ENCODE measurements around the gene SRP68.
A peak's percentile ranks its signal among the peaks of the same experiment; 100 is the strongest.

The SRP68 gene

GRCh38 chr17:76111956-76112355, 39.6 kb upstream of the SRP68 start:
- Histone ChIP-seq H3K36me3 (replicated peaks) (no peaks in the 10 kb centered on the region), H3K27me3 (replicated peaks) (no peaks in the 10 kb centered on the region), H3K4me3 (ENCODE audit: low read depth, low read length) (no peak overlapping the region), H3K27ac (no peak overlapping the region)
- in situ Hi-C loops (cut with HindIII; ENCODE audit: low pct_ligation_motif_present, low sequenced_read_pairs): no loop called here
- TF ChIP-seq CTCF (IDR thresholded peaks at IDR 0.05; ENCODE audit: low read depth, low read length, missing control alignments): no peak
- no peak for DNase-seq

GRCh38 chr17:76107509-76107908, 35.2 kb upstream of the SRP68 start:
- DNase-seq: no peak
- Histone ChIP-seq H3K36me3 (replicated peaks) (no peaks in the 10 kb centered on the region), H3K27me3 (replicated peaks) (no peaks in the 10 kb centered on the region), H3K4me3 (ENCODE audit: low read depth, low read length) (no peak overlapping the region), H3K27ac (no peak overlapping the region)
- in situ Hi-C loops (cut with HindIII; ENCODE audit: low pct_ligation_motif_present, low sequenced_read_pairs): no loop called here
- peak; percentile 17 for TF ChIP-seq CTCF (IDR thresholded peaks at IDR 0.05; ENCODE audit: low read depth, low read length, missing control alignments)

GRCh38 chr17:76106703-76107102, 34.4 kb upstream of the SRP68 start:
- DNase-seq: no peak
- H3K4me3 ChIP-seq (ENCODE audit: low read depth, low read length): no peak overlapping the region
- in situ Hi-C loops (cut with HindIII; ENCODE audit: low pct_ligation_motif_present, low sequenced_read_pairs): no loop called here
- no peaks in the 10 kb centered on the region for H3K27me3 ChIP-seq (replicated peaks)
- no peak overlapping the region for H3K27ac ChIP-seq
- peaks cover 4% of the 10 kb centered on the region for H3K36me3 ChIP-seq (replicated peaks)
- no peak for TF ChIP-seq CTCF (IDR thresholded peaks at IDR 0.05; ENCODE audit: low read depth, low read length, missing control alignments)

GRCh38 chr17:76104896-76105231, 32.5 kb upstream of the SRP68 start:
- Histone ChIP-seq H3K27ac (no peak overlapping the region), H3K27me3 (replicated peaks) (no peaks in the 10 kb centered on the region), H3K36me3 (replicated peaks) (peaks cover 18% of the 10 kb centered on the region), H3K4me3 (ENCODE audit: low read depth, low read length) (no peak overlapping the region)
- no peak for TF ChIP-seq CTCF (IDR thresholded peaks at IDR 0.05; ENCODE audit: low read depth, low read length, missing control alignments)
- in situ Hi-C loops (cut with HindIII; ENCODE audit: low pct_ligation_motif_present, low sequenced_read_pairs): no loop called here
- DNase-seq: no peak

- TF ChIP-seq CTCF (IDR thresholded peaks at IDR 0.05; ENCODE audit: low read depth, low read length, missing control alignments): no peak
- in situ Hi-C loops (cut with HindIII; ENCODE audit: low pct_ligation_motif_present, low sequenced_read_pairs): no loop called here
- DNase-seq: no peak
- H3K27ac ChIP-seq: peak overlapping the region; percentile 63
- H3K4me3 ChIP-seq (ENCODE audit: low read depth, low read length): peak overlapping the region; percentile 91
- peaks cover 18% of the 10 kb centered on the region for H3K36me3 ChIP-seq (replicated peaks)
- H3K27me3 ChIP-seq (replicated peaks): no peaks in the 10 kb centered on the region
Measured at GRCh38 chr17:76104140-76104895, 32.0 kb upstream of the SRP68 start.

Data from brain microvascular endothelial cell (primary cell).